Lower leg skin (tissue), 3 donors: Measurements from ENCODE around the gene WBP4.
A peak's percentile ranks its signal among the peaks of the same experiment; 100 is the strongest.

ENCODE experiments used
- CTCF ChIP-seq, 3 donors: fragments of 450-650 bp; IDR thresholded peaks; one replicate each; pipeline ENCODE4 v1.5.1; 2016; ENCODE audit warnings: antibody characterized with exemption in 3 of 3, mild to moderate bottlenecking in 3 of 3, moderate library complexity in 2 of 3
- POLR2A ChIP-seq, 2 donors: fragments of 450-650 bp; IDR thresholded peaks; one replicate each; pipeline ENCODE4 v1.6.1; 2016 to 2017; ENCODE audit warnings: antibody characterized with exemption in 2 of 2, mild to moderate bottlenecking in 1 of 2, moderate library complexity in 1 of 2

GRCh38 chr13:41061914-41062837 is 867 bp downstream of the WBP4 start:
- peak in 1 of 2 donors; percentile 27 for TF ChIP-seq POLR2A (IDR thresholded peaks at IDR 0.05)
- no peak for TF ChIP-seq CTCF (IDR thresholded peaks at IDR 0.05)
